Ishikawa (cell line): ENCODE measurements around the gene C11orf65.

Experiments
- CEBPB ChIP-seq: IDR thresholded peaks from 2 replicates; pipeline ENCODE4 v1.6.1; 2012
- CREB1 ChIP-seq: IDR thresholded peaks from 2 replicates; pipeline ENCODE4 v1.6.1; 2012; ENCODE audit warnings: low read depth
- EGR1 ChIP-seq: IDR thresholded peaks from 2 replicates; pipeline ENCODE4 v1.6.1; 2012
- EP300 ChIP-seq: IDR thresholded peaks from 2 replicates; pipeline ENCODE4 v1.6.1; 2012; ENCODE audit warnings: borderline replicate concordance
- FOXM1 ChIP-seq: IDR thresholded peaks from 2 replicates; pipeline ENCODE4 v1.6.1; 2012; ENCODE audit warnings: low read depth, borderline replicate concordance
- MAX ChIP-seq: IDR thresholded peaks from 2 replicates; pipeline ENCODE4 v1.6.1; 2012
- NFIC ChIP-seq: IDR thresholded peaks from 2 replicates; pipeline ENCODE4 v1.6.1; 2012
- RAD21 ChIP-seq: IDR thresholded peaks from 2 replicates; pipeline ENCODE4 v1.6.1; 2012; ENCODE audit warnings: low read depth
- REST ChIP-seq: IDR thresholded peaks from 2 replicates; pipeline ENCODE4 v1.6.1; 2012; ENCODE audit warnings: low read depth, mild to moderate bottlenecking
- TAF1 ChIP-seq: IDR thresholded peaks from 2 replicates; pipeline ENCODE4 v1.6.1; 2012; ENCODE audit warnings: low read depth, mild to moderate bottlenecking
- TCF12 ChIP-seq: IDR thresholded peaks from 2 replicates; pipeline ENCODE4 v1.6.1; 2012; ENCODE audit warnings: low read depth
- TEAD4 ChIP-seq: IDR thresholded peaks from 2 replicates; pipeline ENCODE4 v1.6.1; 2012
- USF1 ChIP-seq: IDR thresholded peaks from 2 replicates; pipeline ENCODE4 v1.6.1; 2012
- YY1 ChIP-seq: IDR thresholded peaks from 2 replicates; pipeline ENCODE4 v1.6.1; 2012; ENCODE audit warnings: low read depth
- ZBTB7A ChIP-seq: IDR thresholded peaks from 2 replicates; pipeline ENCODE4 v1.6.1; 2012; ENCODE audit warnings: low read depth

The C11orf65 gene

DNA sequence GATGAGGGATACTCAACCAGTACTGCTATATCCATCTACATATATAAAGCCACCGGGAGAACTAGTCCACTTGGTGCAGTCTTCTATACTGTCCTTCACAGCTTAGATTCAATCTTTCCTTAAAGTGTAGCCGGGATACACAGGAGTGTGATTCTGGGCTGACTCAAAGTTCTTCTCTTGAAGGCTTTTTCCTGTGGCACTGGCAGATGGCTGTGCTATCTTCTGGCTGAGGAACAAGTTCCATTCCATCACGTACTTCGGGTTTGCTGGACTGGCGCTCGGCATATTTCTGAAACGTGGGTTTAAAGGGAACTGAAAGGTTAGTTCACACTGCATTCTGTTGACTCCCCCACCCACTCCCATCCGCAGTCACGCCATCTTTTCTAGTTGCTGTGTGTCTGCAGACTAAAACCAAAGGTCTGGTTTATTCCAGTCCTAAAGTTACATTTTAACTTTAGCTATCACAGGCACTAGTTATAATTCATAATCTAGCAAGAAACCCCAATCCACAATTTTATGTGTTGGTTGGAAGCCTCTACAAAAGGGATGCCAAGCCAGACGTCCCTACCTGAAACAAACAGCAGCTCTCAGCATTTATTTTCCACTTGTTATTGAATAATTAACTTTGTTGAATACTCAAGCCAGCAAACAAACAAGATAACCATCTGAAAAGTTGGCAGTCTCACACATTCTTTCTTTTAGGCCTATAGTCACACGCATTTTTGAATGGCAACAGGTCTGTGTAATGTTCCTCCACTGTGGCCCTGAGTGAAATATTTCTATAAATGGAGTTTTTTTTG lies 7.5 kb upstream of the C11orf65 start:
- TF ChIP-seq EP300, result no peak
- TF ChIP-seq TEAD4, result no peak
- TF ChIP-seq TCF12, result no peak
- TF ChIP-seq MAX, result no peak
- no peak for TF ChIP-seq CEBPB
- no peak for TF ChIP-seq REST
- no peak for TF ChIP-seq YY1
- TF ChIP-seq ZBTB7A, result no peak
- TF ChIP-seq RAD21, result no peak
- no peak for TF ChIP-seq FOXM1
- TF ChIP-seq TAF1, result no peak
- no peak for TF ChIP-seq EGR1
- TF ChIP-seq USF1, result no peak
- no peak for TF ChIP-seq NFIC
- no peak for TF ChIP-seq CREB1

GRCh38 chr11:108472681-108473080 lies 5.4 kb upstream of the C11orf65 start:
- TF ChIP-seq REST, result no peak
- TF ChIP-seq USF1, result no peak
- no peak for TF ChIP-seq RAD21
- no peak for TF ChIP-seq NFIC
- no peak for TF ChIP-seq TCF12
- no peak for TF ChIP-seq YY1
- no peak for TF ChIP-seq FOXM1

GRCh38 chr11:108468478-108468864 lies 1.1 kb upstream of the C11orf65 start:
- no peak for TF ChIP-seq MAX
- TF ChIP-seq TEAD4, result no peak
- TF ChIP-seq RAD21, result no peak
- TF ChIP-seq TAF1, result no peak
- TF ChIP-seq TCF12, result no peak
- no peak for TF ChIP-seq CEBPB
- TF ChIP-seq USF1, result no peak

- TF ChIP-seq RAD21 (no peak), NFIC (no peak), FOXM1 (no peak), CEBPB (no peak), CREB1 (no peak), TCF12 (no peak), EP300 (no peak), MAX (no peak), EGR1 (no peak), USF1 (no peak), TAF1 (no peak), REST (no peak), TEAD4 (no peak), ZBTB7A (no peak), YY1 (no peak)
Observed at GRCh38 chr11:108466405-108466804, 924 bp downstream of the C11orf65 start.
